HG02852 (cell line): Measurements from ENCODE around the gene CDC42BPB.

Source experiments
- ATAC-seq: cut with Tn5 transposase; IDR thresholded peaks from one replicate; pipeline ENCODE4 v1.9.1; 2021; ENCODE audit warnings: mild to moderate bottlenecking, moderate library complexity; ENCODE audit not compliant: unreplicated experiment

CDC42BPB gene

DNA sequence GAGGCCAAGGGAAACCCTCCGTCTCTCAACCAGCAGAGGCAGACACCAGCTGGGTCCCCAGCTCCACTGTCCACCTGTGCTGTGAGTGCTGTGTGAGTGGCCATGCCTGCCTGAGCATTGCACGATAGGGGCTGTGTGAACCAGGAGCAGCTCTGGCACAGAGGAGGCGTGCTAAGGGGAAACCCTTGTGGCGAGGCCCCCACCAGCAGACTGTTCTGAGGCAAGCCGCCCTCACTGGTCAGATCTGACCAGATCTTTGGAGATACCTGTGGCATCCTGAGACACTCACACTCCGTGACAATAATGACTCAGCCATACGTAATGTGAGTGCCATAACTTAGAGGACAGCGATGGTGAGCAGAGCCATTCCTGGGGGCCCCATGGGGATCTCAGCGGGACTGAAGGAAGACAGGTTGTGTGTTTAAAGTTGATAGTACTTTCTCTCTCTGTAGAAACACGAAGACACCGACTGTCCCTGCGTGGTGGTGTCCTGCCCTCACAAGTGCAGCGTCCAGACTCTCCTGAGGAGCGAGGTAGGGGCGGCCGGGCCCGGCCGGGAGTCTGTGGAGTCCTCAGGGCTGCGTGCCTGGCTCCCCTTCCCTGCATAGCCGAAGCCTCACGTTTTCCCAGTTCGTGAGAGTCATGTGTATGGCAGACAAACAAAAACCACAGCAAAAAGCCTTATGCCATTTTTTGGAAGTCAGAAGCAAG lies 171.5 kb downstream of the CDC42BPB start:
- ATAC-seq, result no peak

GRCh38 chr14:102883554-102883953 lies 173.8 kb downstream of the CDC42BPB start:
- ATAC-seq, result no peak

DNA sequence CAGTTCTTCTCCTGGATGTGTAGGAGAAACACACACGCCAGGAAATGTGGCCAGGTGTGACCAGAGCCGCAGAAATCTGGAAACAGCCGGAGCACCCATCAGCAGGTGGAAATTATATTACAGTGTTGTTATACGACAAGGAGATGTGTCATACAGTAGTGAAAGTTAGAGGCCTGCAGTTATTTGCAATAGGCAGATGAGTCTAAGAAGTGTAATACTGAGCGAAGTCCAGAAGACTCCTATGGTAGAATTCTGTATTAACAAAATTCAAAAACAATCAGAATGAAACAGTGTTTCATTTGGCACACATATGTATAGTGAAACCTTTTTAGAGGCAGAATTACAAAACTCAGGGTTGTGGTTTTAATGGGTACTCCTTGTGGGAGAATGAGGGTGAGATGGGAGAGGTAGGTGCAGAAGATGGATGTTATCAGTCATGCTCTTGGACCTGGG lies 174.2 kb downstream of the CDC42BPB start:
- ATAC-seq, result no peak
